GM21717 (cell line): ENCODE measurements around the gene UBA3.

Source experiments
- ATAC-seq: cut with Tn5 transposase; IDR thresholded peaks from one replicate; pipeline ENCODE4 v1.9.1; 2021; ENCODE audit warnings: mild to moderate bottlenecking, moderate library complexity; ENCODE audit not compliant: unreplicated experiment

Gene UBA3

GRCh38 chr3:69080233-69080920, at the start of gene UBA3:
TSS of gene UBA3 (minus strand) at chr3:69080365. CDS start at chr3:69080353, 12 bp downstream.
- ATAC-seq: peak; percentile 42

GRCh38 chr3:69129531-69129930, 49.4 kb upstream of the UBA3 start:
- no peak for ATAC-seq

GRCh38 chr3:69128509-69128908, 48.3 kb upstream of the UBA3 start:
- no peak for ATAC-seq

GRCh38 chr3:69126999-69127398, 46.8 kb upstream of the UBA3 start:
- ATAC-seq: no peak

- no peak for ATAC-seq
Observed at GRCh38 chr3:69126216-69126615, 46.1 kb upstream of the UBA3 start.

- no peak for ATAC-seq
Observed at GRCh38 chr3:69122403-69122802, 42.2 kb upstream of the UBA3 start, which contains the start of gene LMOD3. TSS of gene LMOD3 (minus strand) at chr3:69122595. CDS start at chr3:69122386, 209 bp downstream.

GRCh38 chr3:69121950-69122349, 41.8 kb upstream of the UBA3 start:
- ATAC-seq: no peak

- ATAC-seq: no peak
Observed at GRCh38 chr3:69121513-69121912, 41.3 kb upstream of the UBA3 start.

GRCh38 chr3:69120879-69121464, 40.8 kb upstream of the UBA3 start:
- ATAC-seq: peak; percentile 81

- ATAC-seq: no peak
Observed at GRCh38 chr3:69119681-69120080, 39.5 kb upstream of the UBA3 start.

GRCh38 chr3:69119138-69119537, 39.0 kb upstream of the UBA3 start:
- no peak for ATAC-seq

- no peak for ATAC-seq
Observed at GRCh38 chr3:69118555-69118954, 38.4 kb upstream of the UBA3 start.

- no peak for ATAC-seq
Observed at GRCh38 chr3:69116897-69117296, 36.7 kb upstream of the UBA3 start.

GRCh38 chr3:69116162-69116561, 36.0 kb upstream of the UBA3 start:
- no peak for ATAC-seq

- ATAC-seq: no peak
Observed at GRCh38 chr3:69115731-69116130, 35.6 kb upstream of the UBA3 start.

- ATAC-seq: no peak
Observed at GRCh38 chr3:69113536-69113935, 33.4 kb upstream of the UBA3 start.

GRCh38 chr3:69110941-69111546, 30.9 kb upstream of the UBA3 start:
- ATAC-seq: no peak

GRCh38 chr3:69108811-69109210, 28.6 kb upstream of the UBA3 start:
- ATAC-seq: no peak

GRCh38 chr3:69107841-69108240, 27.7 kb upstream of the UBA3 start:
- no peak for ATAC-seq

GRCh38 chr3:69105320-69105719, 25.2 kb upstream of the UBA3 start:
- no peak for ATAC-seq

GRCh38 chr3:69104586-69104985, 24.4 kb upstream of the UBA3 start:
- no peak for ATAC-seq

- no peak for ATAC-seq
Observed at GRCh38 chr3:69103123-69103522, 23.0 kb upstream of the UBA3 start.
